Neural crest cell (in vitro differentiated cells): ENCODE results near the gene SLC25A26. TPM values are rescaled to one million over a fixed set of nuclear protein-coding genes. Genes with fewer than 3 reads are reported as not detected.

Source experiments
- DNase-seq: peaks from one replicate; pipeline ENCODE4 v3.0.0; 2021; ENCODE audit warnings: low read depth, mixed read lengths, low spot score
- H3K27ac Mint-ChIP-seq: one replicate; pipeline ENCODE4 v1.8.0; 2021; ENCODE audit warnings: mild to moderate bottlenecking, mixed read lengths; ENCODE audit not compliant: unreplicated experiment
- H3K27me3 Mint-ChIP-seq: 2 replicates; pipeline ENCODE4 v1.8.0; 2021; ENCODE audit warnings: low read depth, mild to moderate bottlenecking, mixed read lengths
- H3K36me3 Mint-ChIP-seq: 2 replicates; pipeline ENCODE4 v1.8.0; 2021; ENCODE audit warnings: low read depth, mild to moderate bottlenecking, mixed read lengths
- H3K4me1 Mint-ChIP-seq: 2 replicates; pipeline ENCODE4 v1.8.0; 2021; ENCODE audit warnings: mixed read lengths
- H3K4me3 Mint-ChIP-seq: one replicate; pipeline ENCODE4 v1.8.0; 2021; ENCODE audit warnings: mild to moderate bottlenecking, mixed read lengths
- H3K9me3 Mint-ChIP-seq: 2 replicates; pipeline ENCODE4 v1.8.0; 2021; ENCODE audit warnings: mixed read lengths
- total RNA-seq: library from RNA; stranded (reverse); gene quantifications from 2 replicates; pipeline ENCODE4 v1.2.1, GENCODE V29; 2021
- TF ChIP-seq, protein P1 (sequence below): fragments of 200-600 bp; sonication (generic); conservative IDR thresholded peaks from 2 replicates; pipeline ENCODE4 v1.5.0; 2021; ENCODE audit warnings: antibody characterized with exemption, mild to moderate bottlenecking

Gene SLC25A26
- total RNA-seq, 1 donor from 2014 or later = 10.1 TPM

DNA sequence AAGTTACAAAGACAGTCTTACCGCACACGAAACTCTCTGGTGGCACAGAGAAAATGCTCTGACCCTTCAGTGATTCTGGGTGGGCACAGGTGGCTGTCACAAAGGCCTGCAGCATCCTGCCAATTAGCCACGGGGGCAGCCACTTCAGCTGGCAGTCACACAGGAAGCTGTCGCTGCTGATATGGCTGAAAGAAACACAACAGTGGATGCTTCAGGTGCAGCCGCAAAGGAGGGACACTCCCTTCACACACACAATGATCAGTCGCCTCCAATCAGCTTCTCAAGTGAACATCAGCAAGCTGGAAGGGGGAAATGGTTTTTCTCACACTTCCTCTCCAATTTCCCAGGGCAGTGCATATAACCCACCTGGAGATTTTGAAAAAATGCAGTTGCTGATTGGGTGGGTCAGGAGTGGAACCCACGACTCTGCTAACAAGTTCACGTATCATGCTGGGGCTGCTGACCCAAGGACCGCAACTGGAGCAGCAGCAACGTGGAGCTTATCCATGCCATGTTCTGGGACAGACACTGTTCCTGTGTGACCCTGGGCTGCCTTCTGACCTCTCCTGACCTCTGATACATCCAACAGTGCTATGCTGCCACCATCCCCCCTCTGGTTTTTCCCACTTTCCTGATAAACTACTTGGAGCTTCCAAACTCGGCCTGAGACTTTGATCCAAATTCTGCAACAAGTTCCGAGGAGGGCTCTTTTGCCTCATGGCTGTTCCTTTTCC lies 173.4 kb downstream of the SLC25A26 start:
- H3K36me3 Mint-ChIP-seq = peaks cover 60% of the 10 kb centered on the region
- H3K4me3 Mint-ChIP-seq = peak overlapping the region; percentile 52
- DNase-seq = no peak
- H3K4me1 Mint-ChIP-seq = peaks cover 63% of the 10 kb centered on the region
- H3K27me3 Mint-ChIP-seq = no peaks in the 10 kb centered on the region
- peaks cover 2% of the 10 kb centered on the region for H3K9me3 Mint-ChIP-seq
- no peak overlapping the region for H3K27ac Mint-ChIP-seq
- TF ChIP-seq, protein P1, sequence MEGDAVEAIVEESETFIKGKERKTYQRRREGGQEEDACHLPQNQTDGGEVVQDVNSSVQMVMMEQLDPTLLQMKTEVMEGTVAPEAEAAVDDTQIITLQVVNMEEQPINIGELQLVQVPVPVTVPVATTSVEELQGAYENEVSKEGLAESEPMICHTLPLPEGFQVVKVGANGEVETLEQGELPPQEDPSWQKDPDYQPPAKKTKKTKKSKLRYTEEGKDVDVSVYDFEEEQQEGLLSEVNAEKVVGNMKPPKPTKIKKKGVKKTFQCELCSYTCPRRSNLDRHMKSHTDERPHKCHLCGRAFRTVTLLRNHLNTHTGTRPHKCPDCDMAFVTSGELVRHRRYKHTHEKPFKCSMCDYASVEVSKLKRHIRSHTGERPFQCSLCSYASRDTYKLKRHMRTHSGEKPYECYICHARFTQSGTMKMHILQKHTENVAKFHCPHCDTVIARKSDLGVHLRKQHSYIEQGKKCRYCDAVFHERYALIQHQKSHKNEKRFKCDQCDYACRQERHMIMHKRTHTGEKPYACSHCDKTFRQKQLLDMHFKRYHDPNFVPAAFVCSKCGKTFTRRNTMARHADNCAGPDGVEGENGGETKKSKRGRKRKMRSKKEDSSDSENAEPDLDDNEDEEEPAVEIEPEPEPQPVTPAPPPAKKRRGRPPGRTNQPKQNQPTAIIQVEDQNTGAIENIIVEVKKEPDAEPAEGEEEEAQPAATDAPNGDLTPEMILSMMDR = no peak

DNA sequence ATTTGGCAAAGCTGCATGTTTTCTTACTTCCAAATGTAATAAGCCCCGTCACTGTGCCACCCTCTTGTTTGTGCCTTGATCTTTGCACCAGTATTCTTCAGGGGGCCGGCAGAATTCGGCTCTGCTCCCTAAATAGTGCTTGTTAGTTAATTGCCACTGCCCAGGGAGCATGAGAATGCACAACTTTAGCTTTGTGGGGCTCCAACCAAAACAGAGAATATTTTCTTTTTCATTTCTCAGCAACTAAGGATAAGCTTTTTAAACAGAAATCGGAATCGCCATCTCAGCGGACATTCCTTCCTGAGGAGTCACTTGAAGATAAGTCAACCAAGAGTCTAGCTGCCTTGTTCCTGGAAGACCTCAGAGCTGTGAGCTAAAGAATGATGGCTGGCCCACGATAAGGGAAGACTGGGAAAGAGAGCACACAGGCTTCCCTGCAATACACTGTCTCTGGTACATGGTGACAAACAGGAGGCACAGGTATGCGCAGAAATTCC lies 174.0 kb downstream of the SLC25A26 start:
- H3K27me3 Mint-ChIP-seq = no peaks in the 10 kb centered on the region
- no peak overlapping the region for H3K27ac Mint-ChIP-seq
- DNase-seq = no peak
- peaks cover 57% of the 10 kb centered on the region for H3K36me3 Mint-ChIP-seq
- H3K4me1 Mint-ChIP-seq = peaks cover 63% of the 10 kb centered on the region
- TF ChIP-seq, protein P1 = no peak
- peaks cover 2% of the 10 kb centered on the region for H3K9me3 Mint-ChIP-seq
- peak overlapping the region; percentile 20 for H3K4me3 Mint-ChIP-seq

DNA sequence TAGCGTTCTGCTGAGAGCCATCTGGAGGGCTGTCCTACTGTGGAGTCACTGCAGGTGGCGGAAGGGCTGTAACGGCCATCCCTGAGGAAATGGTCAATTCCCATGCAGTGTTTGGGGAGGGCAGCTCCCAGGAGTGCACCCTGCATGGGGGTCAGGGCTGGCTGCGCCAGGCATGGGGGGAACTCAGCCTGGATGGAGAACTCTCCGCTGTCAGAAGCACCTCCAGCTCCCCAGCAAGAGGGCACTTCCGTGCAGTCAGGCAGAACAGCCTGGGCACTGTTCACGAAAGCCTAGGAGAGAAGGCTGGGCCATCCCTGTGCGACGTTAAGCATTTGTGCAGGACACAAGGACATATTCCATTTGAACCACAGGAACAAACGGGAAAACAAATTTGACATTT lies 174.8 kb downstream of the SLC25A26 start:
- TF ChIP-seq, protein P1 = no peak
- Mint-ChIP-seq H3K4me1 (peaks cover 72% of the 10 kb centered on the region), H3K36me3 (peaks cover 57% of the 10 kb centered on the region), H3K4me3 (peak overlapping the region; percentile 59), H3K27ac (peak overlapping the region; percentile 84), H3K27me3 (no peaks in the 10 kb centered on the region), H3K9me3 (peaks cover 2% of the 10 kb centered on the region)
- DNase-seq = no peak

DNA sequence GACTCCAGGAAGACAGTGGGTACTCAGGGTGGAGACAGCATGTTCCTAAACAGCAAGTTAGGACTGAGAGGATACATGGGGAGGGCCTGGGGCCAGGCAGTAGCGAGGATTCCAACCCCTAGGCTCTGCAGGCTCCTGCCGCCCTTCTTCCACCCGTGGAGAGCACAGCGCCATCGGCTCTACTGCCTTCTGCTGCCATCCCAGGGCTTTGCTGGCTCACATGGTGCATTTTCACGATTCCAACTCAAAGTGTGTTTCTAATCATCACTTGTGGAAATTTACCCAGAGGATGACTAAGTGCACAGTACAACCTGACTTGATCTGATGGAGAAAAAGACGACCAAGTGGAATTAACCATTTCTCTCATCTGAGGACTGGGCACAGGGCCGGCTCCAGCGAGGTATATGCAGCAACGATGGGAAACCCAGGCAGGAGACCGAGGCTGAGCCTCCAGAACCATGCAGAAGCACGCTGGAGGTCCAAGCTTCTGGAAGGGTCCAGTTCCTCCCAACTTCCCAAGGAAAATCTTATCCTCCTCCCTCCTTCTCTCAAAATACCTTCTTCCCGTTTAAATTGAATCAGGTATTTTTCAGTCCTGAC lies 175.5 kb downstream of the SLC25A26 start:
- peak overlapping the region; percentile 59 for H3K4me3 Mint-ChIP-seq
- DNase-seq = no peak
- no peak overlapping the region for H3K27ac Mint-ChIP-seq
- peaks cover 78% of the 10 kb centered on the region for H3K4me1 Mint-ChIP-seq
- H3K27me3 Mint-ChIP-seq = no peaks in the 10 kb centered on the region
- TF ChIP-seq, protein P1 = no peak
- peaks cover 2% of the 10 kb centered on the region for H3K9me3 Mint-ChIP-seq
- H3K36me3 Mint-ChIP-seq = peaks cover 53% of the 10 kb centered on the region

DNA sequence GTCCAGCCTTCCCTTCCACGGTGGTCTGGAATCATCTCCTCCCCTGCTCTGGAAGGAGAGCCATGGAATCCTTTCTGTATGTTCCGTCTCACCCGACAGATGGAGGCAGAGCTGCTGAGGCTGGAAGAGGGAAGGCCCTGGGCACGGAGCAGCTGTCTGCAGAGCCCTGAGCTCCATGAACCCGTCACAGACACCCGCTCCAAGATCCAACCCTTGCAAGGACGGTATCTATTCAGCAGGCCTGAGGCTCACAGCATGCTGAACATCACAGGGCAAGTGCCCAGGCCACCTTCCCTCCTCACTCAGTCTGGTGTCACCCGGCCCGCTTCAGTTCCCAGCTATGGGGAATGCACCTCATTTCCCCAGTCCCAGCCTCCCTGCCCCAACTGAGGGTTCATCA lies 176.1 kb downstream of the SLC25A26 start:
- H3K4me1 Mint-ChIP-seq = peaks cover 82% of the 10 kb centered on the region
- no peak for DNase-seq
- no peak overlapping the region for H3K27ac Mint-ChIP-seq
- H3K4me3 Mint-ChIP-seq = peak overlapping the region; percentile 34
- peaks cover 51% of the 10 kb centered on the region for H3K36me3 Mint-ChIP-seq
- peaks cover 2% of the 10 kb centered on the region for H3K27me3 Mint-ChIP-seq
- peaks cover under 1% of the 10 kb centered on the region for H3K9me3 Mint-ChIP-seq
- TF ChIP-seq, protein P1 = no peak
